Stomach (tissue), 4 donors: ENCODE results near the gene FUT8.

ENCODE experiments used
- CTCF ChIP-seq, 7 experiments: fragments of 450-650 bp in 4 of 7; fragments of 200-600 bp in 3 of 7; sonication (generic) in 3 of 7; IDR thresholded peaks; one replicate each; pipeline ENCODE4 v1.5.1; 2016 to 2019; ENCODE audit warnings: antibody characterized with exemption in 7 of 7, control low read depth in 2 of 7, mild to moderate bottlenecking in 1 of 7
- EP300 ChIP-seq: sonication (generic); formaldehyde crosslinking; IDR thresholded peaks from one replicate; pipeline ENCODE4 v1.6.1; 2017; ENCODE audit warnings: antibody characterized with exemption
- POLR2A ChIP-seq, 4 donors: fragments of 450-650 bp; IDR thresholded peaks; one replicate each; pipeline ENCODE4 v1.6.1; 2016; ENCODE audit warnings: antibody characterized with exemption in 4 of 4, control low read depth in 2 of 4, mild to moderate bottlenecking in 1 of 4, moderate library complexity in 1 of 4
- POLR2AphosphoS5 ChIP-seq, 3 donors: sonication (generic); formaldehyde crosslinking; IDR thresholded peaks; one replicate each; pipeline ENCODE4 v1.6.1; 2016; ENCODE audit warnings: antibody characterized with exemption in 3 of 3

DNA sequence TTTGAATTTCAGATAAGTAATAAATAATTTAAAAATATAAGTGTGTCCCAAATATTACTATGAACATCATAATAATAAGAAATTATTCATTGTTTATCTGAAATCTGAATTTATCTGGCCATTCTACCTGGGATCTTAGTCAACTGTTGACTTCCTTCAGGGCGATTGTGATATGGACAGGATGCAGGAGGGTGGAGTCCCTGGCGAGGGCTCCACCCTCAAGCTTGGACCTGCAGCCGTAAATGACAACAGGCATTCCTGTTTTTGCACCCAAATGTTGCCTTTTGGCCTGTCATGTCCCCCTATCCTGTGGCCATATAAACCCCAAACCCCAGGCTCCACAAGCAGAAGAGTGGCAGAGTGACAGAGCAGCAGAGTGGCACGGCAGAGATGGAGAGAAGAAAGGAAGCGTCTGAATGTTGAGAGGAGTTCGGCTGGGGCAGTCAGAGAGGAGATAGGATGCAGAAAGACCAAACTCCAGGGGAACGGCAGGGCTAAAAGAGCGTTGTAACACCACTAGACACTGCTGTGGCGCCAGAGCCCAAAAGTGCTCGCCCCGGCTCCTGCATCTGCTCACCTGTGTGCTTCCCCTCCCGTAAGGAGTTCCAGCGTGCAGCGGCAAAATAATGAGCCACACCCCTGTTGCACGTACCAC, 39.4 kb upstream of the FUT8 start:
- TF ChIP-seq CTCF (IDR thresholded peaks at IDR 0.05) (no peak), POLR2A (IDR thresholded peaks at IDR 0.05) (no peak), POLR2AphosphoS5 (IDR thresholded peaks at IDR 0.05) (no peak), EP300 (no peak)
